HG02973 (cell line): ENCODE results near the gene SPINT3.

ENCODE experiments used
- ATAC-seq: cut with Tn5 transposase; IDR thresholded peaks from one replicate; pipeline ENCODE4 v1.9.1; 2021; ENCODE audit warnings: moderate library complexity; ENCODE audit not compliant: unreplicated experiment

Gene SPINT3

DNA sequence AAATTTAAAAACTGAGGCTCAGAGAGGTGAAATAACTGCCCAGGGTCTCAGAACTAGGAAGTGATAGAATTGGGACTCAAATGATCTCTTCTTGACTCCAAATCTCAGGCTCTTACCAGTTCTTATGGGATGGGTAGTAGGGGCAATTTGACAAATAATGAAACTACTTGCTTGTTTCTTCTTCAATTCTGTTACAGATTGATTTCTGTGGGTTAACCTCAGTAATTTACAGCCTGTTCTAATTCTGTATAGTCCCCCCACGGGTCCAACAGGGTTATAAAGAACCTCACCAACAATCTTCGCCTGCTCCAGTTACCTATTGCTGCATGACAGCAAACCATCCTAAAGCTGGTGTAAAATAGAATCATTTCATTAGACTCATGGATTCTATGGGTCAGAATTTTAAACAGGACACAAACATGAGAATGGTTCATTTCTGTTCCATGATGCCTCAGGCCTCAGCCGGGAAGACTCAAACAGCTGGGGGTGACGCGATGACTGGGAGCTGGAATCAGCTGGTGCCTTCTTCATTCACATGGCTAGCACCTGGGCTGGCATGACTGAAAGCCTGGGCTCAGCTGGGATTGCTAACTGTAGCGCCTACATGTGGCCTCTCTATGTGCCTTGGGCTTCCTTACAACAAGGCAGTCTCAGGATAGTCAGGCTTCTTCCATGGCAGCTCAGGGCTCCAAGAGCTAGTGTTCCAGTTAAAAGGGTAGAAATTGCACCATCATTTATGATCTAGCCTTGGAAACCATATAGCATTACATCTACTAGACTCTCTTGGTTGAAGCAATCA is 52.5 kb downstream of the SPINT3 start:
- no peak for ATAC-seq
